HL-60/S4 (cell line): ENCODE data around the gene SHISA4.
"Not testable (repeated sequence)": the region's sequence is repeated elsewhere in the genome, so short reads cannot be mapped to it uniquely, and the experiment has no call there.

Experiments used
- in situ Hi-C: fragments of 300-500 bp; cut with MboI; formaldehyde crosslinking; loops from 2 replicates; pipeline ENCODE4 v1.14.3; 2022; ENCODE audit warnings: low sequenced_read_pairs

The SHISA4 gene, protein sequence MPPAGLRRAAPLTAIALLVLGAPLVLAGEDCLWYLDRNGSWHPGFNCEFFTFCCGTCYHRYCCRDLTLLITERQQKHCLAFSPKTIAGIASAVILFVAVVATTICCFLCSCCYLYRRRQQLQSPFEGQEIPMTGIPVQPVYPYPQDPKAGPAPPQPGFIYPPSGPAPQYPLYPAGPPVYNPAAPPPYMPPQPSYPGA

DNA sequence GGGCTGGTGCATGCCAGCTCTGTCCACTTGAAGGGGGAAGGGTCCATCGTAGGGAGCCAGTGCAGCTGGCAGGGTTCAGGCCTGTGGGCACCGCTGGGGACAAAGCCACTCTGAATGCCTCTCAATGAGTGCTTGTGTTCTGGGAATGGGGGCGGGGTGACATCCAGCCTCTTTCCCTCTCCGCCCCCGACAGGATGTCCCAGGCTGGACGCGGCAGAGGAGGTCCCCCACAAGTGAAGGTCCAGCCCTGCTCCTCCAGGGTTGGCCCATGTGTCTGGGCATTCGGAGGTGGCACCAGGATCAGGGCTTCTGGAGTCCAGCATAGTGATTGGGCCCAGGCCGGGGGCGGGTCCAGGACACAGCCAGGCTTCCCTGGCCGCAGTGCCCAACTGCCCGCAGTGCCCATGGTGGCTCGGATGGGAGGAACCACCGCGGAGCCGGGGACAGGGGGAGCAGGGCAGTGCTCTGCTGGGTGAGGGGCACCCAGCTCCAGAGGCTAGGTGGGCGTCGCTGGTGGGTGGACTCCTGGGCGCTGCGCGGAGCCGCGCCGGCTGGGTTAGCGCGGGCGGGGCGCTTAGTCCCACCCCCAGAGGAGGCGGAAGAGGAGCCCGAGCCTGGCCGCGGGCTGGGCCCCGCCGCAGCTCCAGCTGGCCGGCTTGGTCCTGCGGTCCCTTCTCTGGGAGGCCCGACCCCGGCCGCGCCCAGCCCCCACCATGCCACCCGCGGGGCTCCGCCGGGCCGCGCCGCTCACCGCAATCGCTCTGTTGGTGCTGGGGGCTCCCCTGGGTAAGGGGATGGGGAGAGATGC lies at the start of gene SHISA4:
SHISA4 (plus strand) TSS at position 617 of the 808 bp plus-strand sequence; CDS start at position 714, 97 bp downstream.
- in situ Hi-C loops, result loop anchor here (25.0 kb wide), 1 partner anchor 224 kb away; the partner anchor contains the start of gene GPR37L1

DNA sequence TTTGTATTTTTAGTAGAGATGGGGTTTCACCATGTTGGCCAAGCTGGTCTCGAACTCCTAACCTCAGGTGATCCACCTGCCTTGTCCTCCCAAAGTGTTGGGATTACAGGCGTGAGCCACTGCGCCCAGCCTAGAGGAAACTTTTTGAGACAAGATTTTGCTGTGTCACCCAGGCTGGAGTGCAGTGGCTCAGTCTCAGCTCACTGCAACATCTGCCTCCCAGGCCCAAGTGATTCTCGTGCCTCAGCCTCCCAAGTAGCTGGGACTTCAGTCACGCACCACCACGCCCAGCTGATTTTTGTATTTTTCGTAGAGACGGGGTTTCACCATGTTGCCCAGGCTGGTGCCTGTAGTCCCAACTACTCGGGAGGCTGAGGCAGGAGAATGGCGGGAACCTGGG lies 49.6 kb upstream of the SHISA4 start:
- in situ Hi-C loops, result not testable (repeated sequence)

DNA sequence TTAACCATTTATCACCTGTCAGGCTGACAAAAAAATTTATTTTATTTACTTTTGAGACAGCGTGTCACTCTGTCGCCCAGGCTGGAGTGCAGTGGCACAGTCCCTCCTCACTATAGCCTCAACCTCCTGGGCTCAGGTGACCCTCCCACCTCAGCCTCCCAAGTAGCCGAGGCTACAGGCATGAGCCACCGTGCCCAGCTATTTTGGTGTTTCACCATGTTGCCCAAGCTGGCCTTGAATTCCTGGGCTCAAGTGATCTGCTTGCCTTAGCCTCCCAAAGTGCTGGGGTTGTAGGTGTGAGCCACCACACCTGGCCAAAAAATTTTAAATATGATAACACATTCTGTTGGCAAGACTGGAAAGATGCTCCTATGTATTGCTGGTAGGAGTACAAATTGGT lies 48.6 kb upstream of the SHISA4 start:
- in situ Hi-C loops, result no loop called here

DNA sequence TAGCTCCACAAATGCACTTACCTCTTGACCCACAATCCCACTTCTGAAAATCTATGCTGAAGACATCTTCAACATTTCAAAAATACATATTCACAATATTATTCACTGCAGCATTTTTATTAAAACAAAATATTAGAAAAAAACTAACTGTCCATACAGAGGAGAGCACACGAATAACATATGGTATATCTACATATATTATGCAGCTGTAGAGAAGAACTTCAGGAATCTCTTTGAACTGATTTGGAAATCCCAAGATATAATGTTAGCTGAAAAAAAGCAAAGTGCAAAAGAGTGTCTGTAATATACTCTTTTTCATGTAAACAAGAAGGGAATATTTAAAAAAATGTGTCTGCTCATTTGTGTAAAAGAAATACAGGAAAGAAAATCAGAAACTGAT lies 48.2 kb upstream of the SHISA4 start:
- in situ Hi-C loops, result no loop called here

DNA sequence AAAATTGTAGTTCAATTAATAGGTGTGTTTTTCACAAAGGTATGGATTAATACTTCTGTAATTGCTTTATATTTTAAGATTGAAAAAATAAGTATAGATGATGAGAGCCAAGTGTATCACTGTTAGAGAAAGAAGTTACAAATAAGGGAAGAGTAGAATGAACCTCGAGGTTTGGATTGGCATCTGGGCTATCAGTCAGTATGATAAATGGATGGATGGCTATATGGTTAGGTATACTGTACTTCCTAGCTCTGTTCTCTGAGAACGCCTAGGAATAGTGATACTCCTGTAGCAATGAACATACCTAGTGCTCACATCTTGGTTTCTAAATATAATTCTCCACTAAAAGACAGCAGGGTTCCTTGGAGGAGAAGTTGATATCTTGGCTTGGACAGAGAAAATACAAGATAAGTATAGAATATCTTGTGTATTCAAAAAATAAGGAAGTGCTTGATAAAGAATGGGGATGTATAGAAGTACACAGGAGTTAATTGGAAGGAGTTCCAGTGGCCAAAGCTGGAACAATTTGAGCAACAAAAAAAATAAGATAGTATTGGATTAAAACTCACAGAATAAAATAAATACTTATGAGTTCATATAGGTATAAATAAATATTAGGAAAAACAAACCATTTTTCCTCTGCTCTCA lies 47.3 kb upstream of the SHISA4 start:
- in situ Hi-C loops, result no loop called here

DNA sequence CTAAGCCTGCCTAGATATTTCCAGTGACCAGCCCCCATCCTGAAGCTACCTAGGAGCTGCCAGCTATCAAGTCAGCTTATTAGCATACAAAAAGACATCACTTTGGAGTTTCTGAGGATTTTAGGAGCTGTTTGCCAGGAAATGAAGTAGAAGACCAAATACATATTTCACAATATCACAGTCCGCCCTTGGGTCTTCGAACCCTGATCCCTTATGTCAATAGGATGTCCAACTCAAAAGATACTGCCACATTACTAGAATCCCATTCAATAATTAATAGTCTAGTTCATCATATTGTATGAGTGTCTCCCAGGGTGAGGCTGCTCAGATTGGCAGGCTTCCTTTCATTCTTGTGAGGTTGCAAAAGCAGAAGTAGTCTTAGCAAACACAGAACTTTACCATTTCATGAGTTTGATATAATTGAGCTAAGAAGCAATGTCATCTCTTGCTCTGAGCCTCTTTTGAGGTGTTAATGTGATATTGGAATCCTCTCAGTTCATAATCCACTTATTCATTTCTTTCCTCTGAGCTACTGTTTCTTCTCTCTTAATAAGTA lies 46.1 kb upstream of the SHISA4 start:
- in situ Hi-C loops, result no loop called here

DNA sequence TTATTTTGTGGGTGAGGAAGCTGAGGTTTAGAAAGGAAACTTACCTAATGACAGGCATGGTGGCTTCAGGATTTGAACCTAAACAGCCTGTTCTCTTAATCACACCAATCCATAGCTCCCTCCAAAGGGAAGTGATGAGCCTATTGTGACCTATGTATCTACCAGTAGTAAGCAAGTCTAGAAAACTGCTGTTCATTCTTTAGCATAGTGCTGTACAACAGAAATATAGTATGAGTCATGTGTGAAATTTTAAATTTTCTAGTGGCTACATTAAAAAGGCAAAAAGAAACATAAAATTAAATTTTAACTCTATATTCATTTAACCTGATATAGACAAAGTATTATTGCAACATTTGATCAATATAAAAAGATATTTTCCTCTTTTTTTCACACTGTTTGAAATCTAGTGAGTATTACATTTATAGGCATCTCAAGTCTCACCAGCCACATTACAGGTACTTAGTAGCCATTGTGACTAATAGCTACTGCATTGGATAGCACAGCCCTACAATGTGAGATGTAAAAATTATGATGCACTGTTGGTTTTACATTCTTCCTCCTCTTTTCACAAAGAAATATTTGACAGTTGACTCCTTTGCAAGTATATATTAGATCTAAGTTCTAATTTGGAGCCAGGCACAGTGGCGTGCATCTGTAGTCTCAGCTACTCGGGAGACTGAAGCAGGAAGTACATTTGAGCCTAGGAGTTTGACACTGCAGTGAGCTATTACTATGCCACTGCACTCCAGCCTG lies 43.2 kb upstream of the SHISA4 start:
- in situ Hi-C loops, result no loop called here

DNA sequence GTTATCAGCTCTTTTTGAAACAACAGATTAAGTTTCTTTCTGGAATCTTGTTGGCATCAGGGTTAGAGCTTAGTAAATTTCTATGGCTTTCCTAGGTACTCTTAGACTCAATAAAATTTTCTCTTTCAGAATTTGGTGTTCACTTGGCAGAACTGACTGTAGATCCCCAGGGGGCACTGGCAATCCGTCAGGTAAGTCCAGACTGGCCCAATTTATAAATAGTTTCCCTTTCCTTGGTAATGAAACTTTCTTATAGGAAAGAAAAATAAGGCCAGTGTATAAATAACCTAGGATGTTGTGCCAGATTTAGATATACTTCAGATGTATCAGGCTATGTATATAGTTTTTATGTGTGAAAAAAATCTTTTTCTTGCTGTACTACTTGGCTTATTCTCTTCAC lies 41.5 kb upstream of the SHISA4 start:
- in situ Hi-C loops, result no loop called here

DNA sequence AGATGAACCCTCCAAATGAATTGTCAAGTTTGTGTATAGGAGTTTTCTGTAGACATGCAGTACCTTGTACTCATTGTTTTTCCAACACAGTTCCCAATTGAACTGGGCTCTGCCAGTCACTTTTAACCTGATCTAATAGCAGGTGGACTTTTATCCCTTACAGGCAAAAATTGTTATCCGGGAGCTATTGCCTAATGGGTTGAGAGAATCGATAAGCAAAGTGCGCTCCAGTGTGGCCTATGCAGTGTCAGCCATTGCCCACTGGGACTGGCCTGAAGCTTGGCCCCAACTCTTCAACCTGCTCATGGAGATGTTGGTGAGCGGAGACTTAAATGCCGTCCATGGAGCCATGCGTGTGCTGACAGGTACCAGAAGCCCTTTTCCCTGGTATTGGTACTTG lies 40.5 kb upstream of the SHISA4 start:
- in situ Hi-C loops, result no loop called here

DNA sequence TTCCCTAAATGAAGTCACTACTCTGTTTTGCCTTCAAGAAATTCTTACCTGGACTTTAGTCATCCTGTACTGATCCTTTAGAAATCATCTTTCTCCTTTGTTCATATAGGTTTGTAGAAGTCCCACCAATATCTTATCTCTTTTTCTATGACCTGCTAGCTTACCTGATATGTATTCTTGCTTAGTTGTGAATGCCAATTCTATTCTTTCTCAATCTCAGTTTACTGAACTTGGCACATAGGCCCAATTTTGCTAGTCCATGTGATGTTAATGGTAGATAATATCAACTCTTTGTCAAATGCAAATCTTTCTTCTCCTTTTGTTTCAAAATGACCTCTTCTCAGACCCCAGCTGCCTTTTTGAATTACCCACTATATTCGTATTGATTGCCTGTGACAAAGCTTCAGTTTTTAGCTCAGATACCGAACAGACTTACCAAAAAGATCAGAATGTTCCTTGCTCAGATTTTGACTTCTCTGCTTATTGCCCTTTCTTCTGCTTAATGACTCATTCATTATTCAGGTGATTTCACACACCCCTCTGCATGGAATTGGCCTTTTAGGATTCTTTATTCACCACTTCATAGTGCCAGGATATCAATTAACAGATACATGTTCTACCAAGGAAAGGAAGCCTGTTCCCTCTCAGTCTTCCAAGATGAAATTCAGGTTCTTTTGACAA lies 39.2 kb upstream of the SHISA4 start:
- in situ Hi-C loops, result no loop called here

DNA sequence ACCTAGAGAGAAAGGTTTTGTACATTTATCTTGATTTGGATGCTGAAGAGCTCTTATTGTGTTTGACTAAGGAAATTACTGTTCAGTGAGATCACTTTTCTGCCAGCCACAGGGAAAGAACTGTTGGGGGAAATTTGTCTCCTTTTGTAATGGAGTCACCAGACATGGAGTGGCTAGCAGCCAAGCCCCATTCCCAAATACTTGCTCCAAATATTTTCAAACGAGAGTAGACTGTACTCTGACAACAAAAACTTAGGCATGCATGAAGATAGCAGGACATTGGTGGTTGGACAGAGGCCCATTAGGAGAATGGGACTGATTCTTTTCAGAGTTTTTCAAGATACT lies 38.7 kb upstream of the SHISA4 start:
- in situ Hi-C loops, result no loop called here

DNA sequence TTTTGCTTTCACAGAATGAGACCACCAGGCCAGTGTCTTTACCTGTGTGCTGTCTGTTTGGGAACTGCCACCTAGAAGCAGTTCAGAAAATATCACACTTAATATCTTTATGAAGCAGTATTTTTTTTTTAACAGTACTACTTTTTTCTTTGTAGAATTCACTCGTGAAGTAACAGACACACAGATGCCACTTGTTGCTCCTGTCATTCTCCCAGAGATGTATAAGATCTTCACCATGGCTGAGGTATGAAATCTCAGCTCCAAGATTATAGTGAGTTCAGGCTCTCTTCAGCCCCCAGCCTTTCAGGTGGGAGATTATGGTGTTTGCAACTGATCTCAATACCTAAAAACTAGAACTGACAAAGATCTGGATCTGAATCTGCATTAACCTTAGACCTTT lies 36.7 kb upstream of the SHISA4 start:
- in situ Hi-C loops, result no loop called here

DNA sequence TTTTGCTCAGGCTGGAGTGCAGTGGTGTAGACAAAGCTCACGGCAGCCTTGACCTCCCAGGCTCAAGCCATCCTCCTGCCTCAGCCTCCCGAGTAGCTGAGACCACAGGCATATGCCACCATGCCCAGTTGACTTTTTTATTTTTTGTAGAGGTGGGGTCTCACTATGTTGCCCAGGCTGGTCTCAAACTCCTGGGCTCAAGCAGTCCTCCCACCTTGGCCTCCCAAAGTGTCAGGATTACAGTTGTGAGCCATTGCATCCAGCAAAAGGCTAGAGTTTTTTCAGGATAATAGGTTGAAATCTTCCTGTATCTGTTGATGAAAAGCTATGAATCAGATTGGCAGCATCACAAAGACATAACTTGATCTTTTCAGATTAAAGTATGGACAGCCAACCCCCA lies 32.0 kb upstream of the SHISA4 start:
- in situ Hi-C loops, result not testable (repeated sequence)

DNA sequence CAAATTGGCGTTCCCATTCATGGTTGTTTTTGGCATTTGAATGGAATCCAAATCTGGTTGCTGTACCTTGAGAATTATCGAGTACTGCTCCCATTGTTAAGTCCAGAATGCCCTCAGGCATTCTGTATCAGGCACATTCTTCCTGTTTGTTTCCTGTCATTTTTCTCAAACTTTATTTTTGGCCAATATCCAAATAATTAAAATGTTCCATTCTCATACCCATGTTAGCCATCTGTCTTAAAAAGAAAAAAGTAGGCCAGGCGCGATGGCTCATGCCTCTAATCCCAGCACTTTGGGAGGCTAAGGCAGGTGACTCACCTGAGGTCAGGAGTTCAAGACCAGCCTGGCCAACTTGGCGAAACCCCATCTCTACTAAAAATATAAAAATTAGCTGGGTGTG lies 29.3 kb upstream of the SHISA4 start:
- in situ Hi-C loops, result no loop called here

DNA sequence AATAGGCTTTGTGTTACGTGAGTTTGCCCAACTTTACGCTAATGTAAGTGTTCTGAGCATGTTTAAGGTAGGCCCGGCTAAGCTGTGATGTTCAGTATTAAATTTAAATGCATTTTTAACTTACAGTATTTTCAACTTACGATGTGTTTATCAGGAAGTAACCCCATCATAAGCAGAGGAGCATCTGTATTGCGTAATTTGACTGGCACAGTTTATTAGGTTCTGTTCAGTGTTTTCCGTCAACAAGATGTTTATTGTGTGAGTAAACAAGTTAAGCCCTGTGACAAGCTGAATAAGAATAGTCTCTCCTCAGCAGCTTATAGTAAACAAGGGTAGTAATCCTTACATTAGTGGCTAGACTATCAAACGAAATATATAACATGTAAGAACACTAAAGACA lies 27.2 kb upstream of the SHISA4 start:
- in situ Hi-C loops, result no loop called here

DNA sequence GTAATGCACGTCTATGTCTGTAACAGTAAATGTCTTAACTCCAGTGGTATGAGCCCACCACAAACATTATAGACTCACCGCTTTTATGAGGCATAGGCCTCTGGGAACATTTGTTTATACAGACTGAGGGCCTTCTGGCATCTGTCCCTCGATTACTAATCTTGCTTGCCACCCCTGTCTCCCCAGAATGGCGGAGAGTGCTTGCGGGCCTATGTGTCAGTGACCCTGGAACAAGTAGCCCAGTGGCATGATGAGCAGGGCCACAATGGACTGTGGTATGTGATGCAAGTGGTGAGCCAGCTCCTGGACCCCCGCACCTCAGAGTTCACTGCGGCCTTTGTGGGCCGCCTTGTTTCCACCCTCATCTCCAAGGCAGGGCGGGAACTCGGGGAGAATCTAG lies 18.3 kb upstream of the SHISA4 start:
- in situ Hi-C loops, result no loop called here

DNA sequence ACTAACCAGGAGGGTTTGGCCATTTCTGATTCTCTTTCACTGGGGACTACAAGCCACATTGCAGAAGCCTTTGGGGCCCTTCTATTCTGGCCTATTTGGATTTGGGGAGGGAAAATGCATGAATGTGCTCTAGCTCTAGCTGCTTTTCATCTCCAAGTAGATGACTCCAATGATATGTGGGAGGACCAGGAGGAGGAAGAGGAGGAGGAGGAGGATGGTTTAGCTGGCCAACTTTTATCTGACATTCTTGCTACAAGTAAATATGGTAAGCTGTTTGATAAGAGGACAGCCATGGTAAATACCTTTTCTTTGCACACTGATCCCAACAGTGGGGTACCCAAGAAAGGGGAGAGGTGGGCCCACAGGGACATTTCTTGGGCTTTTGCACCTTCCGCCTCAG lies 14.0 kb upstream of the SHISA4 start:
- in situ Hi-C loops, result loop anchor here (25.0 kb wide), 1 partner anchor 238 kb away; the partner anchor contains the start of gene GPR37L1

DNA sequence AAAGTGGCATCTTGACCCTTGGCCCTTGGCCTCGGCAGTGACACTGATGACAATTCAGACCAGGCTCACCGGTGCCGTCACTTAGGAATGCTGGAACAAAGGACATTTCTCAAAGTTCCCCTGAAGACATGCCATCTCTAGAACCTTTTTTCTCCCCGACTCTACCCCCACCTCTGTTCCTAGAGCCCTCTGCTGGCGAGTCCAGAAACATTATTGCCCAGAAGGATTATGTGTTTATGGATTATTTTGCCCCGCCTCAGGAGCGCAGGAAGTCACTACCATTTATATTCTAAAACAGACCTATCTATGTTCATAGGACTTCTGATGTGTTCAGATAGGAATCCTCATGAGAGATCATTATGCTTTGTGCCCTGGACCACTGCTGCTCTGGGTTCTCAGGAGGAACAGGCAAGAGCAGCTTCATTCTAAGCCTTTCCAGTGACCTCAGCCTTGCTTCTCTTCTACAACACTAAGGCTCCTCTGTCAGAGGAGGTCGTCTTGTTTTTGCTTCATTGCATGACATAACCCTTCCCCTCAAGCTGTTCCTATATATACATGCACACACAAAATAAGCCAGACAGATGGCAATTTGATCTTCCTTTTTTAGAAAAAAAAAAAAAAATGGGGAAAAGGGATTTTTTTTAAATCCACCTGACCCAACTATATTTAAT lies 12.4 kb upstream of the SHISA4 start:
- in situ Hi-C loops, result loop anchor here (25.0 kb wide), 1 partner anchor 236 kb away; the partner anchor contains the start of gene GPR37L1

DNA sequence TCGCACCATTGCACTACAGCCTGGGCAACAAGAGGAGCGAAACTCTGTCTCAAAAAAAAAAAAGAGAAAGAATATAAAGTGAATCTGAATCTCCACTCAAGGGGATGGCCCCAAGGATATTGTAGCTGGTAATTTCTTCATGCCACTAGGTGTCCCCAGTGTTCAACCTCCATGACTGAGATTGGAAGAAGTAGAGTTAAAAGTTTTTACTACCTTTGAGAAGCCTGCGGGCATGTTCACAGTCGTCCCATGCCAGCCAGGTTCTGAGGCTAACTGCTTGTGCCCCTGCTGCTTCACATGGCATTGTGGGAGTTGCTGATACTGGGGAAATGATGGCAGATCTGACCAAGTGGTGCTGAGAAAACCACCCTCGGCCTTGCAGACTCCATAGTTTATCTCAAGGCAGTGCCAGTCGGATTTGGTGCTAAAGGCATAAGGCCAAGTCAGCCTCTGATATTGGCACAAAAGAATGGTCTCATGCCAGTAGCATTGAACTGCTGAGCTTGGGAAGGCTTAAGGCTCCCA lies 10.8 kb upstream of the SHISA4 start:
- in situ Hi-C loops, result loop anchor here (25.0 kb wide), 1 partner anchor 234 kb away; the partner anchor contains the start of gene GPR37L1
